Uterus (tissue), 2 donors: ENCODE data around the gene HOXA3.

ENCODE experiments used
- CTCF ChIP-seq, 4 experiments: fragments of 200-600 bp in 2 of 4; fragments of 450-650 bp in 2 of 4; sonication (generic) in 2 of 4; IDR thresholded peaks; one replicate each; pipeline ENCODE4 v1.5.1; 2016 to 2019; ENCODE audit warnings: antibody characterized with exemption in 4 of 4, mild to moderate bottlenecking in 2 of 4, moderate library complexity in 1 of 4
- POLR2A ChIP-seq, 2 donors: fragments of 450-650 bp; IDR thresholded peaks; one replicate each; pipeline ENCODE4 v1.6.1; 2016; ENCODE audit warnings: antibody characterized with exemption in 2 of 2, mild to moderate bottlenecking in 1 of 2, moderate library complexity in 1 of 2

DNA sequence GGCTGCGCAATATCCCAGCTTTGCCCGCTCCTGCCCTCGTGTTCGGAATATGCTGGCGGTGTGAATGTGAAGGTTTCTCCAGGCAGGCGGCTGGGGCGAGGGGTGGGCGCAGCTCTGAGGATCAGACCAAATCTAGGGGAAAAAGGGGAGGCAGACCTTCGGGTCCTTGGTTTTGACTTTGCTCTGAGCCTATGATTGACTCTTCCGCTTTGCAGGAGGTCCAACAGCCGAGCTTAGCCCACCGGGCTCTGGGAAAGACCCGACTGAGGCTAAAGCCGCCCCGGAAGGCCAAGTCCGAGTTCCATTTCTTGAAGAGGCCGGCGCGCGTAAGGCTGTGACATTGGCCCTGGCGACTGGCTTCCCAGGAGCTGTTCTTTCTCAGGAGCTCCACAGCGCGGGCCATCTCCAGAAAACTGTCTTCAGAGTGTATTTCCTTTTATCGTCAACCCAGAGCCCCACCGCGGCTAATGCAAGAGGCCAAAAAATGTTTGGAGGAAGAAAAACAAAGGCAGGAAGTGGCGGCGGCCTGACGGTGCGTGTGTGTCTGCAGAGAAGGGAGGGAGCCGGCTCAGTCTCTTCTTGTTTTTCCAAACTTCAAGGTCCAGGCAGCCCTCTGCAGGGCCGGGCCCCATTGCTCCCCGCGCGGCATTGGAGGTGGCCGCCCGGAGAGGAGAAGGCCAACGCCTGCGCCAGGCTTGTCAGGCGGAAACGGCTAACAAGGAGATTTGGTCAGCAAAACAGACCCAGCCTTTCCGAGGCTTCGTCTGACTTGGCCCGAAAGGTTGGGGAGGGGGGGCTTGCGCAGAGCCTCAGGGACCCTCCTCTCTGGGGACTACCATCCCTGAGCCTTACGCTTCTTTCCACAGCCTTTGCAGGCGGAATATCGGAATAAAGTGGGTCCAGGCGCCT, 36.3 kb upstream of the HOXA3 start:
- TF ChIP-seq POLR2A (IDR thresholded peaks at IDR 0.05): peak in 1 of 2 donors; percentile 13
- no peak for TF ChIP-seq CTCF (IDR thresholded peaks at IDR 0.05)
